H1 (cell line): ENCODE measurements around the gene FLNC. TPM values are rescaled to one million over a fixed set of nuclear protein-coding genes. Genes with fewer than 3 reads are reported as not detected.
A peak's percentile ranks its signal among the peaks of the same experiment; 100 is the strongest.

ENCODE experiments used
- CTCF ChIA-PET: fragments of 300-600 bp; sonication (Branson Sonifier 250); formaldehyde crosslinking; loops from one replicate; lab custom pipeline; 2021; ENCODE audit not compliant: partially characterized antibody; lab: Charles Lee
- POLR2A ChIA-PET: fragments of 300-600 bp; sonication (Branson Sonifier 250); formaldehyde crosslinking; loops from one replicate; lab custom pipeline; 2021; ENCODE audit warnings: inconsistent platforms; ENCODE audit not compliant: partially characterized antibody; lab: Charles Lee
- DNase-seq, 2 experiments: peaks; one replicate each; pipeline versions ENCODE4 v3.0.0 to v3.0.0-alpha.2; 2010 to 2022; ENCODE audit warnings: low spot score in 2 of 2, low read depth in 1 of 2, mixed read lengths in 1 of 2
- FAIRE-seq: peaks from 2 replicates; lab custom pipeline; 2011; peaks lifted over from hg19 to GRCh38; lab: Jason Lieb, UNC
- H2AFZ ChIP-seq: 2 replicates; pipeline ENCODE4 v1.8.1; 2012; ENCODE audit warnings: low read length, inconsistent platforms
- H2AK5ac ChIP-seq: 2 replicates; pipeline ENCODE4 v1.6.1; 2013; ENCODE audit warnings: low read depth, low read length
- H2BK120ac ChIP-seq: replicated peaks from 2 replicates; pipeline ENCODE3; 2013; ENCODE audit warnings: low read depth, low read length, inconsistent platforms
- H2BK12ac ChIP-seq: 2 replicates; pipeline ENCODE4 v1.6.1; 2013; ENCODE audit warnings: low read depth, low read length
- H2BK15ac ChIP-seq: 2 replicates; pipeline ENCODE4 v1.6.1; 2013; ENCODE audit warnings: low read length
- H2BK20ac ChIP-seq: 2 replicates; pipeline ENCODE4 v1.6.1; 2013; ENCODE audit warnings: low read length
- H2BK5ac ChIP-seq: 2 replicates; pipeline ENCODE4 v1.6.1; 2013; ENCODE audit warnings: low read depth, low read length
- H3K14ac ChIP-seq: 2 replicates; pipeline ENCODE4 v1.6.1; 2013; ENCODE audit warnings: inconsistent platforms; ENCODE audit not compliant: insufficient read length
- H3K18ac ChIP-seq: 2 replicates; pipeline ENCODE4 v1.6.1; 2013; ENCODE audit warnings: low read length; ENCODE audit errors: extremely low read depth
- H3K23ac ChIP-seq: 2 replicates; pipeline ENCODE4 v1.6.1; 2013; ENCODE audit warnings: inconsistent platforms; ENCODE audit not compliant: insufficient read length
- H3K23me2 ChIP-seq: 2 replicates; pipeline ENCODE4 v1.6.1; 2013; ENCODE audit warnings: low read depth, low read length
- H3K27ac ChIP-seq: 2 replicates; pipeline ENCODE4 v1.6.1; 2011; ENCODE audit warnings: low read depth, low read length, inconsistent platforms
- H3K27me3 ChIP-seq, 4 experiments: replicated peaks in 1 of 4; 1 replicate in 1 of 4; 2 replicates in 3 of 4; pipeline versions ENCODE4 v1.6.1 to v1.8.1; 2011 to 2013; ENCODE audit warnings: low read length in 3 of 4, mild to moderate bottlenecking in 3 of 4, inconsistent platforms in 2 of 4, mixed read lengths in 2 of 4, moderate library complexity in 1 of 4; ENCODE audit not compliant: control insufficient read depth in 3 of 4, insufficient read depth in 3 of 4; ENCODE audit errors: extremely low read depth in 1 of 4
- H3K36me3 ChIP-seq, 4 experiments: 2 replicates each; pipeline versions ENCODE4 v1.6.1 to v1.8.1; 2011 to 2013; ENCODE audit warnings: mild to moderate bottlenecking in 4 of 4, low read length in 3 of 4, moderate library complexity in 2 of 4, control low read depth in 1 of 4, inconsistent platforms in 1 of 4; ENCODE audit not compliant: insufficient read depth in 4 of 4, control insufficient read depth in 2 of 4
- H3K4ac ChIP-seq: replicated peaks from 2 replicates; pipeline ENCODE3; 2013; ENCODE audit warnings: low read length, low read depth, mixed read lengths, inconsistent platforms; ENCODE audit not compliant: insufficient read length
- H3K4me1 ChIP-seq, 4 experiments: replicated peaks in 1 of 4; 1 replicate in 1 of 4; 2 replicates in 3 of 4; pipeline versions ENCODE4 v1.6.1 to v1.8.1; 2011 to 2013; ENCODE audit warnings: low read length in 3 of 4, inconsistent platforms in 2 of 4, mixed read lengths in 1 of 4; ENCODE audit not compliant: insufficient read depth in 4 of 4, control insufficient read depth in 3 of 4
- H3K4me2 ChIP-seq, 2 experiments: 2 replicates each; pipeline versions ENCODE4 v1.6.1 to v1.8.1; 2011 to 2013; ENCODE audit warnings: low read depth in 2 of 2, low read length in 2 of 2, control low read depth in 1 of 2, inconsistent platforms in 1 of 2, mild to moderate bottlenecking in 1 of 2; ENCODE audit not compliant: insufficient read depth in 1 of 2
- H3K4me3 ChIP-seq, 4 experiments: fragments of 200-600, 300-600 bp in 1 of 4; sonication (generic), shearing (Covaris generic), sonication (Bioruptor Twin) in 1 of 4; 2 replicates each; pipeline versions ENCODE4 v1.5.1 to v1.8.1; 2011 to 2016; ENCODE audit warnings: low read length in 4 of 4, low read depth in 3 of 4, control low read depth in 2 of 4, inconsistent platforms in 2 of 4, mild to moderate bottlenecking in 2 of 4, mixed read lengths in 1 of 4, moderate library complexity in 1 of 4; ENCODE audit not compliant: insufficient read depth in 2 of 4; ENCODE audit errors: extremely low read depth in 1 of 4
- H3K56ac ChIP-seq: replicated peaks from 2 replicates; pipeline ENCODE3; 2013; ENCODE audit warnings: low read depth, mild to moderate bottlenecking, mixed read lengths, low read length, inconsistent platforms; ENCODE audit not compliant: insufficient read length
- H3K79me1 ChIP-seq: 2 replicates; pipeline ENCODE4 v1.6.1; 2013; ENCODE audit warnings: low read depth, low read length, control low read depth
- H3K79me2 ChIP-seq, 2 experiments: 2 replicates each; pipeline versions ENCODE4 v1.6.1 to v1.8.1; 2012 to 2013; ENCODE audit warnings: low read length in 2 of 2, mild to moderate bottlenecking in 2 of 2, inconsistent platforms in 1 of 2; ENCODE audit not compliant: insufficient read depth in 2 of 2, control insufficient read depth in 1 of 2
- H3K9ac ChIP-seq, 4 experiments: replicated peaks in 1 of 4; 1 replicate in 1 of 4; 2 replicates in 3 of 4; pipeline versions ENCODE4 v1.6.1 to v1.8.1; 2011 to 2013; ENCODE audit warnings: low read depth in 3 of 4, low read length in 3 of 4, control low read depth in 2 of 4, mild to moderate bottlenecking in 2 of 4, moderate library complexity in 2 of 4, inconsistent platforms in 1 of 4; ENCODE audit errors: extremely low read depth in 1 of 4
- H3K9me3 ChIP-seq, 2 experiments: 2 replicates each; pipeline versions ENCODE4 v1.6.1 to v1.8.1; 2012 to 2013; ENCODE audit warnings: mild to moderate bottlenecking in 2 of 2, moderate library complexity in 2 of 2, control low read depth in 1 of 2, inconsistent platforms in 1 of 2, low read depth in 1 of 2, low read length in 1 of 2, mixed read lengths in 1 of 2; ENCODE audit not compliant: insufficient read depth in 2 of 2
- H4K20me1 ChIP-seq, 2 experiments: replicated peaks in 1 of 2; 2 replicates each; pipeline versions ENCODE3 to v1.8.1; 2011 to 2013; ENCODE audit warnings: inconsistent platforms in 2 of 2, low read length in 2 of 2, mild to moderate bottlenecking in 1 of 2; ENCODE audit not compliant: insufficient read depth in 2 of 2, control insufficient read depth in 1 of 2
- H4K5ac ChIP-seq: 2 replicates; pipeline ENCODE4 v1.6.1; 2013; ENCODE audit warnings: low read length, low read depth, mixed read lengths, inconsistent platforms; ENCODE audit not compliant: insufficient read length
- H4K8ac ChIP-seq: 2 replicates; pipeline ENCODE4 v1.8.0; 2013; ENCODE audit warnings: mild to moderate bottlenecking, moderate library complexity, low read length, inconsistent platforms; ENCODE audit not compliant: insufficient read depth; ENCODE audit errors: extremely low read depth
- H4K91ac ChIP-seq: replicated peaks from 2 replicates; pipeline ENCODE3; 2013; ENCODE audit warnings: low read length, mixed read lengths, inconsistent platforms; ENCODE audit not compliant: insufficient read length
- SIX5 ChIP-seq: IDR thresholded peaks from 2 replicates; pipeline ENCODE4 v1.6.1; 2011; ENCODE audit warnings: mild to moderate bottlenecking, low read depth, low read length
- WGBS, 2 experiments: shearing (Covaris generic) in 1 of 2; methylation state at CpG; one replicate each; pipeline versions ENCODE4 v1.1.6 to v1.1.7; 2013 to 2015; ENCODE audit warnings: low lambda C conversion rate in 2 of 2, mixed read lengths in 2 of 2, inconsistent platforms in 1 of 2, low coverage in 1 of 2, missing lambda C conversion rate in 1 of 2; ENCODE audit not compliant: insufficient replicate concordance in 2 of 2, insufficient coverage in 1 of 2, insufficient read length in 1 of 2; ENCODE audit errors: extremely low coverage in 1 of 2, missing lambda C conversion rate in 1 of 2; 5-methylcytosine and 5-hydroxymethylcytosine counted together
- polyA plus RNA-seq, 7 experiments: library from polyadenylated mRNA; depleted of rRNA in 3 of 7; stranded (reverse) in 5 of 7; unstranded in 2 of 7; fragments of >200 nt in 5 of 7; fragments of 200-250 nt in 2 of 7; gene quantifications; 1 replicate in 5 of 7; 2 replicates in 1 of 7; 4 replicates in 1 of 7; pipeline versions ENCODE4 v1.2.1 to v1.2.3, GENCODE V29; 2011 to 2013; ENCODE audit warnings: missing spikeins in 2 of 7, mixed read lengths in 2 of 7
- total RNA-seq: library from RNA; stranded (reverse); fragmentation: NEBNext Ultra II Directional; extraction: Animal tissue kit (Norgen Biotek cat#: 25700); gene quantifications from 2 replicates; pipeline ENCODE4 v1.2.1, GENCODE V29; 2021

Gene FLNC
- total and polyA plus RNA-seq, 2 of the 8 experiments (the other 6 are each of a cell fraction or from before 2014, with no cell fraction given): 1.9 to 10.7 TPM

- peaks cover 0 to 7% (median 4%) of the 10 kb centered on the region in 4 experiments; a peak in 4 of 7 replicates for H3K27me3 ChIP-seq
- no peak overlapping the region for H2BK5ac ChIP-seq
- peak overlapping the region; percentile 78; the same call in 1 of the 2 replicates for H3K18ac ChIP-seq
- peaks cover 0 to 13% of the 10 kb centered on the region in 2 experiments for H4K20me1 ChIP-seq
- H3K4me3 ChIP-seq: no peak overlapping the region
- H3K14ac ChIP-seq: no peak overlapping the region
- H2BK120ac ChIP-seq: no peak overlapping the region
- no peak overlapping the region for H4K8ac ChIP-seq
- no peaks in the 10 kb centered on the region for H3K9me3 ChIP-seq
- H3K4me2 ChIP-seq: peak overlapping the region in 1 of 2 experiments; percentile 47; a peak in 2 of 4 replicates
- 0 out of 2 replicates have a peak, but pooled peaks cover 7% of the 10 kb centered on the region for H3K79me1 ChIP-seq
- H3K79me2 ChIP-seq: no peaks in the 10 kb centered on the region
- H2BK15ac ChIP-seq: no peak overlapping the region; the same call in 1 of the 2 replicates
- no peak overlapping the region for H3K27ac ChIP-seq
- H3K9ac ChIP-seq: no peak overlapping the region
- no peak for FAIRE-seq
- H2BK12ac ChIP-seq: no peak overlapping the region
- no peak overlapping the region for H3K56ac ChIP-seq
- peak overlapping the region; percentile 24 for H4K5ac ChIP-seq
- no peak for TF ChIP-seq SIX5
- H3K4ac ChIP-seq: no peak overlapping the region
- H3K4me1 ChIP-seq: peaks cover 0 to 19% (median 13%) of the 10 kb centered on the region in 4 experiments; a peak in 5 of 7 replicates
- no peak for DNase-seq
- ChIA-PET CTCF (interaction anchor here (0.5 to 2.0 kb wide), 5 partner anchors 9 to 326 kb away, joined by 3 to 8 read pairs (median 4); no protein-coding TSS in a partner anchor), POLR2A (interaction anchor here (1.1 kb wide), 1 partner anchor 21 kb away, joined by 4 read pairs; the partner anchor contains the start of gene KCP)
- H3K36me3 ChIP-seq: no peaks in the 10 kb centered on the region
- no peak overlapping the region for H4K91ac ChIP-seq
- WGBS, 2 experiments: 65% methylated on average over 8 of the region's 8 CpGs; no CpG with 5 or more reads in 1 of the 2 experiments
- no peak overlapping the region for H2AFZ ChIP-seq
- no peak overlapping the region for H3K23ac ChIP-seq
- no peak overlapping the region for H2AK5ac ChIP-seq
- H3K23me2 ChIP-seq: peaks cover 20% of the 10 kb centered on the region; the same call in 1 of the 2 replicates
- H2BK20ac ChIP-seq: no peak overlapping the region
Observed at GRCh38 chr7:128889121-128889520, 58.9 kb downstream of the FLNC start.
